Measurements from ENCODE around the gene SNX32. TPM values are rescaled to one million over a fixed set of nuclear protein-coding genes. Genes with fewer than 3 reads are reported as not detected.
A peak's percentile ranks its signal among the peaks of the same experiment; 100 is the strongest.

SNX32 gene
- total and polyA plus RNA-seq, 2 of the 13 experiments (the other 11 are each of a cell fraction or from before 2014, with no cell fraction given) = 0.09 to 0.34 TPM

DNA sequence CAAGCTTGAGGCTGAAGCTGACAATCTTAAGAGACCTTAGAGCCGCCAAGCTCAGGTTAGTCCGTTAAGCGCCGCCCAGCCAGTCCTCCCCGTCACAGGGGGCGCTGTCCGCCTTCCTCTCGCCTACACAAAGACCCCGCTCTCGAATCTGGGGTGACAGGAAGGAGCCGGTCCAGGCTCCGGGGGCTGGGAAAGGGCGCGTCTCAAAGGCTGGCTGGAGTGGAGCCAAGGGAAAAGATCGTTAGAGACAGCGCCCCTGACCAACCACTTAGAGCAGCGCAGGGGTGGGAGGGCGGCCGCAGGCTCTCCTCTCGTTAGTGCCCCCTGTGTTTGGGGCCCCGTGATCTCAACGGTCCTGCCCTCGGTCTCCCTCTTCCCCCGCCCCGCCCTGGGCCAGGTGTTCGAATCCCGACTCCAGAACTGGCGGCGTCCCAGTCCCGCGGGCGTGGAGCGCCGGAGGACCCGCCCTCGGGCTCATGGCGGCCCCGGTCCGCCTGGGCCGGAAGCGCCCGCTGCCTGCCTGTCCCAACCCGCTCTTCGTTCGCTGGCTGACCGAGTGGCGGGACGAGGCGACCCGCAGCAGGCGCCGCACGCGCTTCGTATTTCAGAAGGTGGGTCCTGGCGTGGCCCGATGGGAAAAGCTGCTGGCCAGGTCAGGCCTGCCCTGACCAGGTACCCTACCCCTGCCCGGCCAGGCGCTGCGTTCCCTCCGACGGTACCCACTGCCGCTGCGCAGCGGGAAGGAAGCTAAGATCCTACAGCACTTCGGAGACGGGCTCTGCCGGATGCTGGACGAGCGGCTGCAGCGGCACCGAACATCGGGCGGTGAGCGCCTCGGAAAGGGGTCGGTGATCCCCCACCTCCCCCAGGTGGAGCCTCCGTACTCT is 26.8 kb downstream of the SNX32 start, which contains the start of gene MUS81 (continued):
- TF ChIP-seq ZNF562 (CRISPR knock-in tag; IDR thresholded peaks at IDR 0.05; ENCODE audit: borderline replicate concordance) = no peak
- TF ChIP-seq KDM2A (CRISPR knock-in tag; IDR thresholded peaks at IDR 0.05; ENCODE audit: borderline replicate concordance, low read depth) = peak; percentile 90
- no peak for TF ChIP-seq HMG20A (CRISPR knock-in tag; IDR thresholded peaks at IDR 0.05; ENCODE audit: borderline replicate concordance)
- TF ChIP-seq XBP1 (CRISPR knock-in tag; IDR thresholded peaks at IDR 0.05) = 0 out of 2 replicates have a peak, but pooled peaks have one; percentile 48
- TF ChIP-seq, protein P1, sequence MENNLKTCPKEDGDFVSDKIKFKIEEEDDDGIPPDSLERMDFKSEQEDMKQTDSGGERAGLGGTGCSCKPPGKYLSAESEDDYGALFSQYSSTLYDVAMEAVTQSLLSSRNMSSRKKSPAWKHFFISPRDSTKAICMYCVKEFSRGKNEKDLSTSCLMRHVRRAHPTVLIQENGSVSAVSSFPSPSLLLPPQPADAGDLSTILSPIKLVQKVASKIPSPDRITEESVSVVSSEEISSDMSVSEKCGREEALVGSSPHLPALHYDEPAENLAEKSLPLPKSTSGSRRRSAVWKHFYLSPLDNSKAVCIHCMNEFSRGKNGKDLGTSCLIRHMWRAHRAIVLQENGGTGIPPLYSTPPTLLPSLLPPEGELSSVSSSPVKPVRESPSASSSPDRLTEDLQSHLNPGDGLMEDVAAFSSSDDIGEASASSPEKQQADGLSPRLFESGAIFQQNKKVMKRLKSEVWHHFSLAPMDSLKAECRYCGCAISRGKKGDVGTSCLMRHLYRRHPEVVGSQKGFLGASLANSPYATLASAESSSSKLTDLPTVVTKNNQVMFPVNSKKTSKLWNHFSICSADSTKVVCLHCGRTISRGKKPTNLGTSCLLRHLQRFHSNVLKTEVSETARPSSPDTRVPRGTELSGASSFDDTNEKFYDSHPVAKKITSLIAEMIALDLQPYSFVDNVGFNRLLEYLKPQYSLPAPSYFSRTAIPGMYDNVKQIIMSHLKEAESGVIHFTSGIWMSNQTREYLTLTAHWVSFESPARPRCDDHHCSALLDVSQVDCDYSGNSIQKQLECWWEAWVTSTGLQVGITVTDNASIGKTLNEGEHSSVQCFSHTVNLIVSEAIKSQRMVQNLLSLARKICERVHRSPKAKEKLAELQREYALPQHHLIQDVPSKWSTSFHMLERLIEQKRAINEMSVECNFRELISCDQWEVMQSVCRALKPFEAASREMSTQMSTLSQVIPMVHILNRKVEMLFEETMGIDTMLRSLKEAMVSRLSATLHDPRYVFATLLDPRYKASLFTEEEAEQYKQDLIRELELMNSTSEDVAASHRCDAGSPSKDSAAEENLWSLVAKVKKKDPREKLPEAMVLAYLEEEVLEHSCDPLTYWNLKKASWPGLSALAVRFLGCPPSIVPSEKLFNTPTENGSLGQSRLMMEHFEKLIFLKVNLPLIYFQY (CRISPR knock-in tag; IDR thresholded peaks at IDR 0.05; ENCODE audit: borderline replicate concordance) = 0 out of 2 replicates have a peak, but pooled peaks have one; percentile 24
- peak; percentile 81 for TF ChIP-seq ASH2L (IDR thresholded peaks at IDR 0.05; ENCODE audit: insufficient read length, low read depth, low read length)
- no peak for TF ChIP-seq CHD4 (IDR thresholded peaks at IDR 0.05; ENCODE audit: borderline replicate concordance, low read length)
- TF ChIP-seq SRSF4 (IDR thresholded peaks at IDR 0.05; ENCODE audit: low read depth, low read length, poor library complexity, severe bottlenecking) = no peak
- TF ChIP-seq ZNF547 (CRISPR knock-in tag; IDR thresholded peaks at IDR 0.05) = no peak; the same call in 1 of the 2 replicates
- no peak for TF ChIP-seq HDAC6 (IDR thresholded peaks at IDR 0.05; ENCODE audit: low read depth, low read length)
- no peak for TF ChIP-seq ZNF431 (CRISPR knock-in tag; IDR thresholded peaks at IDR 0.05; ENCODE audit: borderline replicate concordance, low read depth)
- TF ChIP-seq, protein P2, sequence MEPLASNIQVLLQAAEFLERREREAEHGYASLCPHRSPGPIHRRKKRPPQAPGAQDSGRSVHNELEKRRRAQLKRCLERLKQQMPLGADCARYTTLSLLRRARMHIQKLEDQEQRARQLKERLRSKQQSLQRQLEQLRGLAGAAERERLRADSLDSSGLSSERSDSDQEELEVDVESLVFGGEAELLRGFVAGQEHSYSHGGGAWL (CRISPR knock-in tag; IDR thresholded peaks at IDR 0.05) = peak; percentile 28; the same call in 1 of the 2 replicates
- TF ChIP-seq ZNF501 (CRISPR knock-in tag; IDR thresholded peaks at IDR 0.05) = peak; percentile 53; the same call in 1 of the 2 replicates
- TF ChIP-seq ZNF337 (CRISPR knock-in tag; IDR thresholded peaks at IDR 0.05; ENCODE audit: borderline replicate concordance, low read depth) = no peak
- TF ChIP-seq HNF4G (IDR thresholded peaks at IDR 0.05; ENCODE audit: borderline replicate concordance, low read depth, low read length) = no peak
- no peak; the same call in 1 of the 2 replicates for TF ChIP-seq HNF4G (CRISPR knock-in tag; IDR thresholded peaks at IDR 0.05; ENCODE audit: borderline replicate concordance, low read depth)
- TF ChIP-seq CBX2 (IDR thresholded peaks at IDR 0.05; ENCODE audit: low read depth, low read length) = no peak
- TF ChIP-seq CBX2 (CRISPR knock-in tag; IDR thresholded peaks at IDR 0.05; ENCODE audit: low read depth) = peak; percentile 12; the same call in 1 of the 2 replicates
- no peak for TF ChIP-seq FOXK2 (IDR thresholded peaks at IDR 0.05)
- no peak for TF ChIP-seq TCF7L2 (IDR thresholded peaks at IDR 0.05; ENCODE audit: low read depth, low read length)
- TF ChIP-seq, protein P3, sequence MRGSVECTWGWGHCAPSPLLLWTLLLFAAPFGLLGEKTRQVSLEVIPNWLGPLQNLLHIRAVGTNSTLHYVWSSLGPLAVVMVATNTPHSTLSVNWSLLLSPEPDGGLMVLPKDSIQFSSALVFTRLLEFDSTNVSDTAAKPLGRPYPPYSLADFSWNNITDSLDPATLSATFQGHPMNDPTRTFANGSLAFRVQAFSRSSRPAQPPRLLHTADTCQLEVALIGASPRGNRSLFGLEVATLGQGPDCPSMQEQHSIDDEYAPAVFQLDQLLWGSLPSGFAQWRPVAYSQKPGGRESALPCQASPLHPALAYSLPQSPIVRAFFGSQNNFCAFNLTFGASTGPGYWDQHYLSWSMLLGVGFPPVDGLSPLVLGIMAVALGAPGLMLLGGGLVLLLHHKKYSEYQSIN (CRISPR knock-in tag; IDR thresholded peaks at IDR 0.05; ENCODE audit: borderline replicate concordance) = no peak
